Renal cortical epithelial cell (primary cell): ENCODE results near the gene SGPL1. TPM values are rescaled to one million over a fixed set of nuclear protein-coding genes. Genes with fewer than 3 reads are reported as not detected.
"Not testable (repeated sequence)": the region's sequence is repeated elsewhere in the genome, so short reads cannot be mapped to it uniquely, and the experiment has no call there.

ENCODE experiments used
- DNase-seq: peaks from one replicate; pipeline ENCODE4 v3.0.0-alpha.2; 2011; ENCODE audit warnings: low read depth
- total RNA-seq: library from RNA; depleted of rRNA; stranded (reverse); fragments of >200 nt; gene quantifications from 2 replicates; pipeline ENCODE4 v1.2.3, GENCODE V29; 2014

Gene SGPL1
- total RNA-seq, 1 donor from 2014 or later, result 90.7 TPM

DNA sequence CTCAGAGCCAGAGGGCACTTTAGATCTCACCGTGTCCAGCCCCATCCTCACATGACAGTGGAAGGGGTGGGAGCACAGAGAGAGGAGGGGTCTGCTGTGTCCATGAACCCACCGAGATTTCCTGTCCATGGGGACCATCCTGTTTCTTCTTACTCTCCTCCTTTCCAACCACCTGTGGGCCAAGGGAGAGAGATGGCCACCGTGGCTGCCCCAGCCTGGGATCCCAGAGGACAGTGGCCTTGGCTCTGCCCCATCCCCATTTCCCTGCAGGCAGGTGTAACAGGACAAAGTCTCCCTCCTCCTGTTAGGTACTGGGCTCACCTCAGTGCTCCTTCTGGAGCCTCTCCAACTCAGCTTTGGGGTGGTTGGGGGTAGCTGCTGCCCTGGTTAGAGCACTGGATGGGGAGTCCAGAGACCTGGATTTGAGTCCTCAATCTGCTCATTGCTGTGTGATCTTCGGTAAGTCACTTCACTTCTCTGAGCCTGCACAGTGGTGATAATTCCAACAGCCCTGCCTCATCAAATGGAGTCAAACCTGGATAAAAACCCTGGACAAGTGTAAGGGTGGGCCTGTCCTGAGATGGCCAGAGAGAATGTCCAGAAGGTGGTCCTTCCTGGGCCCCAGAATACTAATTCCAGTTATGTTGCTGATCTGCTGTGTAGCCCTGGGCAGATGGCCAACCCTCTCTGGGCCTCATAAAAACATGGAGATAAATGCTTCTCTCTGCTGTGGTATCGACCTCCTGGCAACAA is 90.5 kb downstream of the SGPL1 start:
- no peak for DNase-seq

DNA sequence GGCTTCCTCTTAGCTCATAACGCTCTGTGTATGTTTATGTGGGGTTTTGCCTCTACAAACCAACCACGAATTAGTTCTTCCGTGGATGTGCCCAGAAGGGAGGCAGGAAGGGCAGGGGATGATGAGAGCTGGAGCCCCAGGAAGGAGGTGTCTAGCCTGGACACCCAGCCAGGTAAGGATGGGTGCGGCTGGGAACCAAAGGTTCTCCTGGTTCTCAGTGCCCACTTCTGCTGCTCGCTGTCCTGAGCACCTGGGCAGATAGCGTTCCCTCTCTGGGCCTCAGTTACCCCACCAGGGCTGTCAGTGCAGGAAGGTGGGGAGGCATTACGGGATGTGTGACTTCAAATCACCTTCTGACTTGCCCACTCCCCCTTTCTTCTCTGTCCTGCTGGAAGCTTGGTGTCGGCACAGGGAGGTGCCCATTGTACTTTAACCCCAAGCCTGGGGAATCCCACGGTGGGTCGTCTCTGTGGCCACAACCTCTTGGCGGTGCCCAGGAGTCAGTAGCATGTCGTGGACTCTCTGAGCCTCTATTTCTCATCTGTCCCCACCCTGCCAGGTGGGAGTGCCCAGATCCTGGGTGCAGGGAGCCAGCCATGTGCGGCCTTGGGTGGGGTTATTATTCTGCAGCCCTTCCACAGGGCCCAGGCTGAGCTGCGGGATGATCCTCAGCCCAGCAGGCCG is 91.3 kb downstream of the SGPL1 start:
- no peak for DNase-seq

DNA sequence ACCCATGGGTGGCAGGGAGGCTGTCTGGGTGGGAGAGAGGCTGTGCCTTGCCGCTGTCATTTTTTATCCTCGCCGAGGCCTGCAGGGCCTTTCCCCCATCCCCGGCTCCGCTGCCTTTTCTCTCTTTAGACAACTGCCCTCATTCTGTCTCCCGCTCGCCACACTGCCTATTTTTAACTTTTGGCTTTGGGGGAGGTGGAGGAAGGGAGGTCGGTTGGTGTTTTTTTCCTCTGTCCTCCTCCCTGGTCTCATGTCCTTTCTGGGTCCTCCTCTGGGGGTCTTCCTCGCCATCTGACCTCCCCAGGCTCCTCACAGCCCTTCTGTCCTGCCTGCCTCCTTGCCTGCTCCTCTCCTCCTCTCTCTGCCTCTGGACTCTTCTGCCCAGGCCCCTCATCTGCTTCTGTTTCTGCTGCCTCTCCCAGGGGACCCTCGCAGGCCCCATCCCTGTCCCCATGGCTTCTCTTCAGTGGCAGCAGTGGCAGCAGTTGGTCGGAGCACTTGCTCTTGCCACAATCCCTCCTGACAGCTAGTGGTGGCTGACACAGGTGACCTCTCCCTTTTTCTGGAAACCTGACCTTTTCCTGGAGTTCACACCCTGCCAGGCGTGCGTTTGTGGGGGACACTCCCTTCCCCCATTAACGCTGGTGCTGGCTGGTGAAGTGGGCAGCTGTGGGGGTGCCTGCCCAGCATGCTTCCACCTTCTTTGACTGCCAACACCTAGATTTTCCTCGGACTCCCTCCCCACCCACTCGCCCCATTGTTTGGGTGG is 92.1 kb downstream of the SGPL1 start:
- DNase-seq, result no peak

DNA sequence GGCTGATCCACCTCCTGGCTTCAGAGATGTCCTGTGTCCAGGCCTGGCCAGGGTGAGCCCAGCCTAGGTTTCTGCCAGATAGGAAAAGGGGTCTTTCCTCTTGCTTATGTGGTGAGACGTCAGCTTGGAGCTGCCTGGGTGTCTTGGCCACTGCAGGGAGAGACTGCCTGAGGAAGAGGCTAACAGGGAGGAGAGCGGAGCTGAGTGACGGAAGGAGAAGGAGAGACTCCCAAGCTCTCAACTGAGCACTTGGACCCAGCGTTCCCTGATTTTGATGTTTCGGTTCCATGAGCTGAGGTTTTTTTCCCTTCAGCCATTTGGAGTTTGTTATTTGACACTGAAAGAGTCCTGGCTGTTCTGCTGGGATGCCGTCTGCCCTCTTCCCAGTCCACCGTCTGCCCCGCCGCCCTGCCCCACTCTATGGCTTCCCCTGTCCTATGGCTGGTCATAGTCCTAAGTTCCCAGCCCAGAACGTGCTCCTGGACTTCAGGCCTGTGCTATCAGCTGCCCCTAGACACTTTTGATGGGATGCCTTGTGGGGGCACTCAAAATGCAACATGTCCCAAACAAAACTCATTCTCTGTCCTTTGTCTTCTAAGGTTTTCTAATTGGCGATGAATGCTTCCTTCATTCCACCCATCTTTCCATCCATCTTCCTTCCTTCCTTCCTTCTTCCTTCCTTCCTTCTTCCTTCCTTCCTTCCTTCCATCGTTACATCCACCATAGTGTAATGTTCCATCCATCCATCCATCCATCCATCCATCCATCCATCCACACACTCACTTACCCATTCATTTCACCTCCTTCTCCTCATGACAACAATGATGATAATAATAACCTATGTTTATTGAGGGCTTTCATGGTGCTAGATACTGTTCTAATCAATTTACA is 92.9 kb downstream of the SGPL1 start:
- no peak for DNase-seq

DNA sequence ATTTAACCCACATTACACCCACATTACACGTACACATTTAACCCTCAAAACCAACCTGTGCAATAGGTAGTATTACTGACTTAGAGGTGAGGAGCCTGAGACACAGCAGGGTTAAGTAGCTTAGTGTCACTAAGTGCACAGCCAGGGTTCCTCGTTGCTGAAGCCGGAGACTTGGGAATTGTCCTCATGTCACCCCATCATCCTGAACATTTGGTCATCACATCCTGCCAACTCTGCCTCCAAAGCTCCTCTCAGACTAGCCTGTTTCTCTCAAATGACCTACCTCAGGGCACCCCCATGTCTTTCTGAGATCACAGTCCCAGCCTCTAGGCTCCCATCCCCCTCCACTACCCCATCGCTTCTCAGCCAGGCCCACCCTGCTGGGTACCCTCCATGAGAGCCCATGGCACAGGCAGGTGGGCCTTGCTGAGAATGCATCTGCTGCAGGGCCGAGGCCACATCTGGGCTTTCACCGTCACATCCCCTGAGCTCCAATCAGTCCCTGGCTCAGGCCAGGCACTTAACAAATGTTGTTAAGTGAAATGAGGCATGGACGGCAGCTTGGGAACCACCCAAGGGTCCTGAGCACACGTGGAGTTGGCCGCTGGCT is 93.7 kb downstream of the SGPL1 start:
- DNase-seq, result no peak

DNA sequence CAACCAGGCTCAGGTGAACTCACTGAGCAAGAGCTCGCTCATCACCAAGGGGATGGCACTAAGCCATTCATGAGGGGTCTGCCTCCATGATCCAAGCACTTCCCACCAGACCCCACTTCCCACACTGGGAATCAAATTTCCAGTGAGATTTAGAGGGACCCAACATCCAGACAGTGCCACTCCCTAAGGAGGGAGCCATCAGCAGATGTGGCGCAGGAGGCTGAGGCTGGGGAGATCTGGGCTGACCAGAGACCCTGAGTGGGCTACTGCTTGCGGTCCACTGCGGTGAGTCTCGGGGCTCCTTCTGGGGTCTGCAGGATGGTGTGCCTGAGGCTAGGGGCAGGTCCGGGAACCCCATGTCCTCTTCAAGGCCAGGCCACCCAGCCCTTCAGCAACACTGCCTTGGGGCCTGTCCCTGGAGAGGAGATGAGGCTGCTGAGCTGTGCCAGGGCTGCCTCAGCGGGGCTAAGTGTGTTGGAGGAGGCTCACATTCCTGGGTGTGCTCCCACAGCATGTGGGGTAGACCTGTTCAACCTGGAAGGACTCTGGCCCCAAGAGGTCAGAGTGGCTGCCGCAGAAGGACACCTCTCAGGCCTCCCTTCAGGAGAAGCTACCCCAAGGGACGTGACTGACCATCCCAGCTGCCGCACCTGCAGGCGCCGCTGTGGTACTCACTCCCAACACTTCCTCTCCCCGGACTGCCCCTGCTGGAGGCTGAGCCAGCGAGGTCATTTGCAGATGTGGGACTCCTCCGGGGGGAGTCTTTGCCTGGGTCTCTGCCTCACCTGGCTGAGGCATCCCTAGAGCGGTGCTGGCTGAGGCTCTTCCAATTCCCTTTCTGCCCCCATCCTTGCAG is 95.0 kb downstream of the SGPL1 start:
- no peak for DNase-seq

DNA sequence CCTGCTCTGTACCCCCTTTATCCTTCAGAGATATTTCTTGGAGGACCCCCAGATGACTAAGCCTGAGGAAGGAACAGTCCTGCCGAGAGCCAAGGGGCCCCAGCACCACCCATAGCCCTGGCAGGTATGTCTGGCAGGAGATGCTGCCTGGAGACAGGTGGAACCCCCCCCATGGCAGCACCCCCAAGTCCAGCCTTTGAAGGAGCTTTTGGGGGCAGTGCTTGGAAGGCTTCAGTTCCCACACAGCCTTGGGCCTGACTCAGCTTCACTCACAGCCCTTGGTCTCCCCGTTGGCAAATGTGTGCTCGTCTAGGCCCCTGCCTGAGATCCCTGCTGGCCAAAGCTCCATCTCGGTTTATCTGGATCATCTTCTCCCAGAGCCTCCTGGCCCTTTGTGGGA is 95.6 kb downstream of the SGPL1 start:
- DNase-seq, result no peak

DNA sequence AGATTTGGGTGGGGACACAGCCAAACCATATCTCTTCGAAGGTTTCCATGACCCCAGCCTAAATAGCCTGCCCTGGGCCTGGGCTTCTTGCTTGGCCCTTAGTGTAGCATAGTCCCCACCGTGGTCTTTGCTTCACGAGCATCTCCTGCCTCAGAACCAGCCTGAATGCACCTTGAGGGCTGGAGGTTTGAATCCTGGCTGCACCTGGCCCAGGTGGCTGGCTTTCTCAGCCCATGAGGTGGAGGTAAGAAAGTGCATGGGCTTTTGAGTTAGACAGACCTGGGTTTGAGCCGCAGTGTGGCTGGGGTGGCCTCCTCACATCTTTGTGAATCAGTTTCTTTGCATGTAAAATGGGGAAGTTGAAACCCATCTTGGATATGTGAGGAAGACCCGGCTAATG is 96.8 kb downstream of the SGPL1 start:
- no peak for DNase-seq

DNA sequence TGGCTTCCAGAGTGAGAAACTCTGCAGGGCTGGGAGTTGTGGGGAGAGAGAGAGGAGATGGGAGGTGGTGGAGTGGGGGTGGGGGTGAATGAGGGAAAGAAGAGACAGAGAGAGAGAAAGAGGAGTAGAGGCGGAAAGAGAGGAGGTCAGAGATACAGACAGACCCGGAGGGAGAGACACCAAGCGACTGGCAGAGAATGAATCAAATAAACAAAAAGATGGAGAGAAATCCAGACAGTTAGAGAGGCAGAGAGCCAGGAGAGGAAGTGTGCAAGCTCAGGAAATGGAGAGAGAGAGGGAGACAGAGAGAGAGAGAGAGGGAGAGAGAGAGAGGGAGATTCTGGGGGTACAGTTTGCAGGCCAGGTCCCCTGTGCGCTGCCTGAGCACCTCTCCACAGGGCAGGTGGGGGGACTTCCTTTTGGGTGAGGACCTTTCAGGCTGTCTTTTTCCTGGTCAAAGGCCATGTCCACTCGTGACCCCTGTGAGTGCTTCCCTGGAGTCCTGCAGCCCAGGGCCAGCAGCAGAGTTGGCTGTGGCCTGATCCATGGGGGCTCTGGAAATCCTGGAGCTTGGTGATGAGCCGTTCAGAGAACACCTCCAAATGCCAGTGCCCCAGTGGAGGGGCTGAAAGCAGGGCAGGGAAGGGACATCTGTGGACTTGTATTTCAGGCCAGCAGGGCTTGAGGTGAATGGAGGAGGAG is 97.6 kb downstream of the SGPL1 start:
- no peak for DNase-seq

DNA sequence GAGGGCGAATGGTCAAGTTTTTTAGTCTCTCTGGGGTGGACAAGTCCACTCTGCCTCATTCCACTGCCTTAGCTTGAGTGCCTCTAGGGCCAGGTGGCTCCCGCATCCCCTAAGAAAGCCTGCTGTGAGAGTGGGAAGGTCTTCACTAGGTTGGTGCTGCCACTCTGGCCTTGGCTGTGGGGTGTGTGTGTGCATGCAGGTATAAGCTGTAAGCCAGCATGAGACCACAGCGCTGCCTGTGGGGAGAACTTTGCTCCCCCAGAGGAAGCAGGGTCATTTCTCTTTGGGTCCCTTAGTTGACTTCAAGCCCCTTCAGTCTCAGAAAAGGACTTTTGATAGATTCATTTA is 98.1 kb downstream of the SGPL1 start:
- no peak for DNase-seq

DNA sequence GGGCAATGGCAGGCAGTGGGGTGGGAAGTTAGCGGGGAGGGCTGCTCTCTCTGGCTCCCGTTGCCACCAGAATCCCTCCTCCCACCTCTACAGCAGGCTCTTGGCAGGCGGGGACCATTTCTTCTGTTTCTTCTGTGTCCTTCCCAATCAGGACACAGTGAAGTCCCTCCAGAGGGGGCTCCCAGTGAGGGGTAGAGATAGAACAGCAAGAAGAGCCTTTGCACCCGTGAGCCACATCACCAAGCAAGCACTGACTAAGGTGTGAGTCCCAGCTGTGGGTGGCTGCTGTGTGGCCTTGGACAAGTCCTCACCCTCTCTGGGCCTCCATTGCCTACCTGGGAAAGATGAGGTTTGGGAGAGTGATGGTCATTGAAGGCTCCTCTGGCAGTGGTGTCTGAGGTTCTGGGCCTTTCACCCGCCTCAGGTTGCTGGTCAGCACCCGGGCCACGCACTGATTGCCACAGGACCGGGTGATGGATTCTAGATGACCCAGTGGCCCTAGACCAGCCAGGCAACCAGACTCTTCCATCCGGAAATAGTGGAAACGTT is 98.6 kb downstream of the SGPL1 start:
- no peak for DNase-seq

DNA sequence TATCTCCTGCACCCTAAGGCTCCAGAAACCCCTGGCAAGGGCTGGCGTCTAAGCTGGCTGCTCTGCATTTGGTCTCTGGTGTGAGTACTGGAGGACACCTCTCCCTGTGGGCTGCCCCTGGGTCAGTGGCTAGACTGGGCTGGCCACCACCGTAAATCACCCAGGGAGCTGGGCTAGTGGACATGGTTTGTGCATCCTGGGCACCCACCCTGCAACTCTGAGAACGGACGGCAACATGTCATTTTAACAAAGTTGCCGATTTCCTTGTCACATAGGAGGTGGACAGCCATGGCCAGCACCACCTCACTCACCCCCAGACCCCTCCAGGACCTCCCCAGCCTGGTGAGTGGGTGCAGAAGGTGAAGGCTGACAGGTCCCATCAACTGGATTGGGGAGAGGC is 99.5 kb downstream of the SGPL1 start:
- DNase-seq, result no peak

DNA sequence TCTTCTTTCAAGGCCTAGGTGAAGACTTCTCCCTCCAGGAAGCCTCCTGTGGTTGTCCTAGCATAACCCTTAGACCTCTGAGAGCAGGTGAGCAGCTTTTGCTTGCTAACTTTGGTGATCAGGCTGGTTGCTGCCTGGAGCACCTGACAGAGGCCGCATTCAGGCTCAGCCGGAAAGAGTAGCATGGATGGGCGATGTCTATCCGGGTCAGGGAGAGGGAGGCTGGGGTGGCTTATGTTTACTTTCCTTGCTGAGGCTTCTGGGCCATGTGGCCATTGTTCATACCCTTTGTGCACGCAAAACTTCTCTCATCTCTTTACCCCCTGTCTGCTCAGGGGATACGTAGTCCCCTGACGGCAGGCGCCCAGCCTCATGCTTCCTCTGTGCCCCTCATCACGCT is 100.1 kb downstream of the SGPL1 start:
- no peak for DNase-seq

DNA sequence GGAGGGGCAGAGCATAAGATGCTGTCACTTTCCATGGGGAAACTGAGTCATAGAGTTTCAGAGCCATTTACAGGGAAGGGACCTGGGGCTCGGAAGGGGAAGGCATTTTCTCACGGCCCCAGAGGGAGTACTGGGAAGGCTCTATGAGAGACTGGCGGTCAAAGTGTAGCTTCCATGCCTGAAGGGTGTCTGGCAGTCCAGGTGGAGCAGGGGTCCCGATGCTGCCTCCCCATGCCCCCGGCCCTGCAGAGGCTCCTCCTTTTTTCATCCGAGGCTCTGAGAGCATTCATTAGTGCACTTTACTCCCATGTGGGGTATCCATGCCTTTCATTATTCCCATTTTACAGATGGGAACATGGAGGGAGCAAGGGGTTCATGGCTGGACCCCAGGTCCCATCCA is 100.5 kb downstream of the SGPL1 start:
- DNase-seq, result no peak

DNA sequence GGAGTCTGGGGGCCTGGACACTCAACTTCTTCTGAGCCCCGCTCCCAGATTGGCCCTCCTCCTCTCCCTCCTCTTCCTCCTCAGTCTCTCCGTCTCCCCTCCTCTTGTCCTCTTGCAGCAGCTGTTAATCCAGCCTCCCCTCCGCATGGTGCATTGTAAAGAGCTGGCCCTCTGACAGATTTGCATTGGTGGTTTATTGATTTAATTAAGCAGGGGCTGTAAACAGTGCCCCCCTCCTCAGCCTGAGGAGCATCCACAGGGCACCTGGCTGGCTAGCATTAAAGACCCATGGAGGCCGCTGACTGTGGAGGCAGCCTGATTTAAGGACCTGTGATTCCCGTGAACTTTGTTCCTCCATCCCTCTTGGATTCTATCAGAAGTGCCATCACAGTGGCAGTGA is 101.5 kb downstream of the SGPL1 start:
- no peak for DNase-seq

DNA sequence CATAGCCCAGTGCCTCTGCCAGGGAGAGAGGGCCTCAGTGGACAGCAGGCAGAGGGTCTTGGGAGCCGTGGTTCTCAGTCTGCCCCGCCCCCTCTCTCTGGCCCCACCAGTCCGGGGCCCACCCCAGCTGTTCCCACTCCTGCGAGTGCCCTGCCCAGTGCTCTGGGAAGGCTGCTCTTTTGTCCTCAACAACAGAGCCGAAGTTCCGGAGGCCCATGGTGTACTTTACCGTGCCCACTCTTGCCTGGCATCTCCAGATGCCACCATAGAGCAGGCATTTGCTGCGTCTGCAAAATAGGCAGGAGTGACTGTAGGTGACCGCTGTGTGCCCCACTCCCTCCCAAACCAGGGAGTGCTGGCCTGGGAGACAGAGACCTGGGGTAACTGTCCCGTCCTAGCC is 101.9 kb downstream of the SGPL1 start:
- no peak for DNase-seq

DNA sequence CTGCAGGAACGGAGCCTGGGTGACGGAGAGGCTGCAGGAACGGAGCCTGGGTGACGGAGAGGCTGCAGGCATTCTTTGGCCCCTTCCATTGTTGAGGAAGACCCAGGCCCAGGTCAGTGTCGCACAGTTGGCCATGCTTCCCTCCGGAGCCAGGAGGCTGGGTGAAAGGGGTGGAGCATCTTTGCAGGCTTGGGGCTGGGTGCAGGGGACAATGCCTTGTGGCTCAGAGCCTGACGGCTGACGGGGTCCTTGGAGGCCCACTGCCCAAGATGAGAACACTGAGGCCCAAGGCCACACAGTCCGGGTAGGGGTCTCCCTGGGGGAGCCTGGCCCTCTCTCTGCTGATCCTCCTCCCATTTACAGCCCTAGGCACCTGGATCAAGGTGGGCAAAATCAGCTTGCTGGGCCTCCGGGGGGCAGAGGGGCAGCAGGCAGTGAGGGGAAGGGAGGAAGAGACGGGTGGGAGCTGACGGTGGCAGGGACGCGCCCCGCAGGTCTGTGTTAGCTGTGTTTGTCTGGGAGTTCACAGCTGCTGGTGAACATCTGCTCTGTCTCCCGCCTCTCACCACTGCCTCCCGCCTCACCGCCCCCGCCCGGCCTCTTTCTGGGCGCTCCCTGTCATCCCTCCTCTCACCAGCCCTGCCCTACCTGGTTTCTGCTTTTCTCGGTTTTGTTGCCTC is 103.2 kb downstream of the SGPL1 start:
- DNase-seq, result no peak

DNA sequence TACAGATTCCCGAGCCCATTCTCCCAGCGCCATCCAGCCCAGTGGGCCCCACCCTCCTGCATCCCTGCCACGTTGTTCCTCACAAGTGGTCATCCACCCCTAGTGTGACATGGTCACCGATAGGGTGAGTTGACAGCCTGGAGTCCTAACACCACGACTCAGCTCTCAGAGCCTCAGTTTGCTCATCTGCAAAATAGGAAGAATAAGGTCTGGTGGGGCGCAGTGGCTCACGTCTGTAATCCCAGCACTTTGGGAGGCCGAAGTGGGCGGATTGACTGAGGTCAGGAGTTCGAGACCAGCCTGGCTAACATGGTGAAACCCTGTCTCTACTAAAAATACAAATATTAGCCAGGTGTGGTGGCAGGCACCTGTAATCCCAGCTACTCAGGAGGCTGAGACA is 104.2 kb downstream of the SGPL1 start:
- not testable (repeated sequence) for DNase-seq

DNA sequence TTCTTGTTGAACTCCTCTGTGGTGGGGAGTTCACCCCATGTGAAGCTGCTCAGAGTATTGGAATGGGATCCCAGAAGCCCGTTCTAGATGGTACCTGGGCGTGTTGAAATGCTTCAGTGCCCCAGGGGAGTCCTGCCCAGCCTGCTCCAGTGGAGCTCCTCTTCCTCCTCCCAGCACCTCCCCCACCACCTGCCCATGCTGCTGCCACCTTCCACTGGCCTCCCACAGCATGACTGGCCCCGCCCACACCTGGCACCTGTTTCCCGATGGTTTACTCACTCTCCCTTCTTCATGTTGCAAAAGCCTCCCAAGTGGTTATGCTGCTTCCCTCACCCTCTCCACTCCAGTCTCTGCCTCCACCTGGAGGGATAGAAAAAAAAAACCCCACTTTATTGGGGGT is 104.8 kb downstream of the SGPL1 start:
- DNase-seq, result peak; percentile 20
